NCI-H2029 (cell line): ENCODE measurements around the gene CCNDBP1.
A peak's percentile ranks its signal among the peaks of the same experiment; 100 is the strongest.
"Not testable (repeated sequence)": the region's sequence is repeated elsewhere in the genome, so short reads cannot be mapped to it uniquely, and the experiment has no call there.

Experiments used
- DNase-seq: peaks from one replicate; lab custom pipeline; 2025; lab: John Stamatoyannopoulos, UW

Gene CCNDBP1

GRCh38 chr15:43185157-43186002, at the start of gene CCNDBP1:
Gene CCNDBP1 (plus strand): TSS chr15:43185403. CDS start chr15:43185499, 96 bp downstream.
- DNase-seq: peak; percentile 73

GRCh38 chr15:43143203-43143941, 41.8 kb upstream of the CCNDBP1 start:
- no peak for DNase-seq

GRCh38 chr15:43144512-43144911, 40.7 kb upstream of the CCNDBP1 start:
- DNase-seq: no peak

GRCh38 chr15:43146184-43146583, 39.0 kb upstream of the CCNDBP1 start:
- DNase-seq: no peak

GRCh38 chr15:43150191-43150929, 34.8 kb upstream of the CCNDBP1 start:
- DNase-seq: no peak

GRCh38 chr15:43151688-43152087, 33.5 kb upstream of the CCNDBP1 start:
- DNase-seq: no peak

- DNase-seq: no peak
These were observed 31.9 kb upstream of the CCNDBP1 start for GRCh38 chr15:43153269-43153668.

GRCh38 chr15:43165801-43166325, 19.3 kb upstream of the CCNDBP1 start:
- no peak for DNase-seq

GRCh38 chr15:43167261-43167660, 17.9 kb upstream of the CCNDBP1 start:
- not testable (repeated sequence) for DNase-seq

GRCh38 chr15:43168192-43169107, 16.8 kb upstream of the CCNDBP1 start:
- peak; percentile 4 for DNase-seq

- no peak for DNase-seq
These were observed 15.3 kb upstream of the CCNDBP1 start for GRCh38 chr15:43169888-43170287.

GRCh38 chr15:43175656-43176309, 9.4 kb upstream of the CCNDBP1 start:
- DNase-seq: not testable (repeated sequence)

- DNase-seq: not testable (repeated sequence)
These were observed 8.1 kb upstream of the CCNDBP1 start for GRCh38 chr15:43177147-43177546.

GRCh38 chr15:43183270-43183669, 1.9 kb upstream of the CCNDBP1 start:
- DNase-seq: no peak

GRCh38 chr15:43184407-43185124, 637 bp upstream of the CCNDBP1 start:
- no peak for DNase-seq

GRCh38 chr15:43186003-43186353, 775 bp downstream of the CCNDBP1 start:
- DNase-seq: no peak

- DNase-seq: no peak
These were observed 2.4 kb downstream of the CCNDBP1 start for GRCh38 chr15:43187544-43188155.

GRCh38 chr15:43189296-43189695, 4.1 kb downstream of the CCNDBP1 start:
- DNase-seq: no peak

- DNase-seq: no peak
These were observed 5.0 kb downstream of the CCNDBP1 start for GRCh38 chr15:43190178-43190577.

GRCh38 chr15:43193710-43194109, 8.5 kb downstream of the CCNDBP1 start:
- no peak for DNase-seq
